Spleen (tissue), 7 donors: ENCODE data around the gene PABPC1L2B.
"Not testable (repeated sequence)": the region's sequence is repeated elsewhere in the genome, so short reads cannot be mapped to it uniquely, and the experiment has no call there.

ENCODE experiments used
- POLR2A ChIP-seq, 3 donors: fragments of 450-650 bp; IDR thresholded peaks; one replicate each; pipeline ENCODE4 v1.5.1; 2017; ENCODE audit warnings: antibody characterized with exemption in 3 of 3, mild to moderate bottlenecking in 1 of 3
- POLR2AphosphoS5 ChIP-seq, 3 donors: sonication (generic); formaldehyde crosslinking; IDR thresholded peaks; one replicate each; pipeline ENCODE4 v1.5.1; 2017; ENCODE audit warnings: antibody characterized with exemption in 3 of 3
- TF ChIP-seq, protein P1 (sequence below), 11 experiments: fragments of 200-600 bp in 7 of 11; fragments of 450-650 bp in 4 of 11; sonication (generic) in 4 of 11; IDR thresholded peaks in 8 of 11; conservative IDR thresholded peaks in 3 of 11; 1 replicate in 7 of 11; 2 replicates in 4 of 11; pipeline versions ENCODE4 v1.4.0 to v1.8.0; 2016 to 2021; ENCODE audit warnings: antibody characterized with exemption in 11 of 11, inconsistent platforms in 4 of 11, mild to moderate bottlenecking in 1 of 11
- donor health status: DM: no; HTN: no; CAD: no; lungs with moderate emphysema.
- donor health status: DM: no; HTN: no; CAD: no.
- donor health status: DM: no; HTN: no; CAD: no.

DNA sequence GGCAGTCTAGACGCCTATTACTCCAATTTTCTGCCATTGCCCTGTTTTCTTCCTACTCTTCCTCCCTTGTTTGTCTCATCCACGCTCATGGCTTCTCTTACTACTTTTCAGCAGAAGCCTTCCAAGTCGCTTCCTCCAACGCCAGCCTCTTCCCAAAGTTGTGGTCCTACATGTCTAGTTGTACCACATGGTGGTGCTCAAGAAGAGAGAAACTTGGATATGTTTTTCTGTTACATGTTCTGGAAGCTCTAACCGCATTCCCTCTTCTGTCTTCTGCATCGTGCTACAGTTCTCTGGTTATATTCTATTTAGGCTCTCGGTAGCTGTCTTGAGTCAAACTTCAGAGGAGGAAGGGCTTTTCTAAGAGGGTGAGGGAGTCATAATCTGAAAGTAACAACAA, 27.9 kb upstream of the PABPC1L2B start:
- not testable (repeated sequence) for TF ChIP-seq POLR2AphosphoS5, POLR2A (IDR thresholded peaks at IDR 0.05)
- TF ChIP-seq, protein P1, sequence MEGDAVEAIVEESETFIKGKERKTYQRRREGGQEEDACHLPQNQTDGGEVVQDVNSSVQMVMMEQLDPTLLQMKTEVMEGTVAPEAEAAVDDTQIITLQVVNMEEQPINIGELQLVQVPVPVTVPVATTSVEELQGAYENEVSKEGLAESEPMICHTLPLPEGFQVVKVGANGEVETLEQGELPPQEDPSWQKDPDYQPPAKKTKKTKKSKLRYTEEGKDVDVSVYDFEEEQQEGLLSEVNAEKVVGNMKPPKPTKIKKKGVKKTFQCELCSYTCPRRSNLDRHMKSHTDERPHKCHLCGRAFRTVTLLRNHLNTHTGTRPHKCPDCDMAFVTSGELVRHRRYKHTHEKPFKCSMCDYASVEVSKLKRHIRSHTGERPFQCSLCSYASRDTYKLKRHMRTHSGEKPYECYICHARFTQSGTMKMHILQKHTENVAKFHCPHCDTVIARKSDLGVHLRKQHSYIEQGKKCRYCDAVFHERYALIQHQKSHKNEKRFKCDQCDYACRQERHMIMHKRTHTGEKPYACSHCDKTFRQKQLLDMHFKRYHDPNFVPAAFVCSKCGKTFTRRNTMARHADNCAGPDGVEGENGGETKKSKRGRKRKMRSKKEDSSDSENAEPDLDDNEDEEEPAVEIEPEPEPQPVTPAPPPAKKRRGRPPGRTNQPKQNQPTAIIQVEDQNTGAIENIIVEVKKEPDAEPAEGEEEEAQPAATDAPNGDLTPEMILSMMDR (IDR thresholded peaks at IDR 0.05 in 8 of 11, conservative IDR thresholded peaks at IDR 0.05 in 3 of 11): not testable (repeated sequence)
